Ishikawa (cell line): Measurements from ENCODE around the gene CETN3.

Experiments
- CEBPB ChIP-seq: IDR thresholded peaks from 2 replicates; pipeline ENCODE4 v1.6.1; 2012
- EP300 ChIP-seq: IDR thresholded peaks from 2 replicates; pipeline ENCODE4 v1.6.1; 2012; ENCODE audit warnings: borderline replicate concordance
- MAX ChIP-seq: IDR thresholded peaks from 2 replicates; pipeline ENCODE4 v1.6.1; 2012
- RAD21 ChIP-seq: IDR thresholded peaks from 2 replicates; pipeline ENCODE4 v1.6.1; 2012; ENCODE audit warnings: low read depth
- YY1 ChIP-seq: IDR thresholded peaks from 2 replicates; pipeline ENCODE4 v1.6.1; 2012; ENCODE audit warnings: low read depth

- TF ChIP-seq MAX = no peak
- TF ChIP-seq RAD21 = no peak
- TF ChIP-seq CEBPB = no peak
- TF ChIP-seq YY1 = no peak
- no peak for TF ChIP-seq EP300
These were observed 6.9 kb downstream of the CETN3 start for GRCh38 chr5:90402521-90403255.
